Tibial nerve (tissue), 4 donors: ENCODE measurements around the gene PROX1.

Experiments used
- EP300 ChIP-seq, 2 donors: sonication (generic); formaldehyde crosslinking; IDR thresholded peaks; one replicate each; pipeline ENCODE4 v1.6.1; 2017; ENCODE audit warnings: antibody characterized with exemption in 2 of 2, mild to moderate bottlenecking in 1 of 2
- TF ChIP-seq, protein P1 (sequence below), 5 experiments: fragments of 200-600 bp in 3 of 5; fragments of 450-650 bp in 2 of 5; sonication (generic) in 3 of 5; IDR thresholded peaks; one replicate each; pipeline ENCODE4 v1.5.1; 2016 to 2019; ENCODE audit warnings: antibody characterized with exemption in 5 of 5, mild to moderate bottlenecking in 3 of 5, moderate library complexity in 2 of 5

DNA sequence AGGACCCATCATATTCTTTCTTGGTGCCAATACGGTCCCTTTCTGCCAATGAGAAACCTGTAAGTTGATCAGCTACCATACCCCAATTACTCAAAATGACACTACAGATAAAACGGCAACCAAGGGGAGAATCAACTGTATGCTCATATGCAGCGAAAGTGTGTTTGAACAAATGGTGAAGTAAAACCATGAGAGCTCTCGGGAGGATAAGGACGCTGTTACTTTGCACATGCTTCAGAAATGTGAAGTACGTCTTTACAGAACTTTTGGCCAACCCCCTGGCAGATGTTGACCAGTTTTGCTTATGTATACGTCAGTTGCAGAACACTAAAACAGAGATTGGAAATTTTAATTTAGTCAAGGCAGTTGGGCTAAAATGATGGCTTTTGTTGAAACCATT lies 79.6 kb downstream of the PROX1 start:
- TF ChIP-seq, protein P1, sequence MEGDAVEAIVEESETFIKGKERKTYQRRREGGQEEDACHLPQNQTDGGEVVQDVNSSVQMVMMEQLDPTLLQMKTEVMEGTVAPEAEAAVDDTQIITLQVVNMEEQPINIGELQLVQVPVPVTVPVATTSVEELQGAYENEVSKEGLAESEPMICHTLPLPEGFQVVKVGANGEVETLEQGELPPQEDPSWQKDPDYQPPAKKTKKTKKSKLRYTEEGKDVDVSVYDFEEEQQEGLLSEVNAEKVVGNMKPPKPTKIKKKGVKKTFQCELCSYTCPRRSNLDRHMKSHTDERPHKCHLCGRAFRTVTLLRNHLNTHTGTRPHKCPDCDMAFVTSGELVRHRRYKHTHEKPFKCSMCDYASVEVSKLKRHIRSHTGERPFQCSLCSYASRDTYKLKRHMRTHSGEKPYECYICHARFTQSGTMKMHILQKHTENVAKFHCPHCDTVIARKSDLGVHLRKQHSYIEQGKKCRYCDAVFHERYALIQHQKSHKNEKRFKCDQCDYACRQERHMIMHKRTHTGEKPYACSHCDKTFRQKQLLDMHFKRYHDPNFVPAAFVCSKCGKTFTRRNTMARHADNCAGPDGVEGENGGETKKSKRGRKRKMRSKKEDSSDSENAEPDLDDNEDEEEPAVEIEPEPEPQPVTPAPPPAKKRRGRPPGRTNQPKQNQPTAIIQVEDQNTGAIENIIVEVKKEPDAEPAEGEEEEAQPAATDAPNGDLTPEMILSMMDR (IDR thresholded peaks at IDR 0.05) = no peak
- no peak for TF ChIP-seq EP300 (IDR thresholded peaks at IDR 0.05)
